OCI-LY3 (cell line): Measurements from ENCODE around the gene DDI2.

Source experiments
- H2AFZ ChIP-seq: fragments of 200-600, 300-600 bp; shearing (Covaris generic); 2 replicates; pipeline ENCODE4 v1.6.0; 2014; ENCODE audit warnings: antibody characterized with exemption, low read depth, low read length
- H3K27ac ChIP-seq: fragments of 200-600, 300-600 bp; sonication (generic); 2 replicates; pipeline ENCODE4 v1.5.1; 2014; ENCODE audit warnings: mild to moderate bottlenecking, low read length, moderate library complexity, mixed read lengths
- H3K27me3 ChIP-seq: fragments of 200-600, 300-600 bp; sonication (generic); 2 replicates; pipeline ENCODE4 v1.6.1; 2014; ENCODE audit warnings: low read depth, low read length, mixed read lengths
- H3K36me3 ChIP-seq: fragments of 200-600, 300-600 bp; sonication (generic); replicated peaks from 2 replicates; pipeline ENCODE3; 2014; ENCODE audit warnings: low read depth, low read length, mixed read lengths
- H3K4me1 ChIP-seq: fragments of 300-600, 200-600 bp; sonication (generic); 2 replicates; pipeline ENCODE4 v1.6.1; 2014; ENCODE audit warnings: low read length, mixed read lengths
- H3K4me2 ChIP-seq: fragments of 200-600, 300-600 bp; sonication (generic); 2 replicates; pipeline ENCODE4 v1.6.1; 2014; ENCODE audit warnings: low read length, mixed read lengths
- H3K4me3 ChIP-seq: fragments of 300-600, 200-600 bp; sonication (generic); 2 replicates; pipeline ENCODE4 v1.5.1; 2014; ENCODE audit warnings: antibody characterized with exemption, mild to moderate bottlenecking, low read length, moderate library complexity
- H3K79me2 ChIP-seq: fragments of 300-600, 200-600 bp; shearing (Covaris generic); 2 replicates; pipeline ENCODE4 v1.6.1; 2014; ENCODE audit warnings: mild to moderate bottlenecking, low read length, mixed read lengths
- H3K9ac ChIP-seq: fragments of 300-600, 200-600 bp; shearing (Covaris generic); 2 replicates; pipeline ENCODE4 v1.6.0; 2014; ENCODE audit warnings: mild to moderate bottlenecking, low read length, moderate library complexity
- H3K9me3 ChIP-seq: fragments of 200-600, 300-600 bp; shearing (Covaris generic); 2 replicates; pipeline ENCODE4 v1.6.1; 2014; ENCODE audit warnings: low read length, mixed read lengths; ENCODE audit not compliant: insufficient read depth
- H4K20me1 ChIP-seq: fragments of 200-600, 300-600 bp; sonication (generic); 2 replicates; pipeline ENCODE4 v1.6.1; 2016; ENCODE audit warnings: low read length, mixed read lengths; ENCODE audit not compliant: insufficient read depth
- EZH2phosphoT487 ChIP-seq: fragments of 200-600 bp; shearing (Covaris generic); IDR thresholded peaks from 2 replicates; pipeline ENCODE4 v1.6.1; 2018; ENCODE audit warnings: antibody characterized with exemption, mixed run types, low read depth
- TF ChIP-seq, protein P1 (sequence below): fragments of 200-600, 300-600 bp; sonication (generic); IDR thresholded peaks from 2 replicates; pipeline ENCODE4 v1.5.1; 2014; ENCODE audit warnings: antibody characterized with exemption, low read length, low read depth

Gene DDI2

DNA sequence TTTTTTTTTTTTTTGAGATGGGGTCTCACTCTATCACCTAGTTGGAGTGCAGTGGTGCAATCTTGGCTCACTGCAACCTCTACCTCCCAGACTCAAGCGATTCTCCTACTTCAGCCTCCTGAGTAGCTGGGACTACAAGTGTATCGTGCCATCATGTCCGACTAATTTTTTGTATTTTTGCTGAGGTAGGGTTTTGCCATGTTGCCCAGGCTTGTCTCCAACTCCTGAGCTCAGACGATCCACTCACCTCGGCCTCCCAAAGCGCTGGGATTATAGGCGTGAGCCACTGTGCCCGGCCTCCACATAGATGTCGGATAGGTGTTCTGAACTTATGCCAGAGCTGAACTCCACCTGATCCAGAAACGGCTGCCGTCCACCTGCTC is 87.9 kb downstream of the DDI2 start:
- no peaks in the 10 kb centered on the region for H3K9me3 ChIP-seq
- no peak overlapping the region for H3K9ac ChIP-seq
- no peak overlapping the region for H3K4me2 ChIP-seq
- peaks cover 15% of the 10 kb centered on the region for H4K20me1 ChIP-seq
- peaks cover 61% of the 10 kb centered on the region for H3K79me2 ChIP-seq
- TF ChIP-seq, protein P1, sequence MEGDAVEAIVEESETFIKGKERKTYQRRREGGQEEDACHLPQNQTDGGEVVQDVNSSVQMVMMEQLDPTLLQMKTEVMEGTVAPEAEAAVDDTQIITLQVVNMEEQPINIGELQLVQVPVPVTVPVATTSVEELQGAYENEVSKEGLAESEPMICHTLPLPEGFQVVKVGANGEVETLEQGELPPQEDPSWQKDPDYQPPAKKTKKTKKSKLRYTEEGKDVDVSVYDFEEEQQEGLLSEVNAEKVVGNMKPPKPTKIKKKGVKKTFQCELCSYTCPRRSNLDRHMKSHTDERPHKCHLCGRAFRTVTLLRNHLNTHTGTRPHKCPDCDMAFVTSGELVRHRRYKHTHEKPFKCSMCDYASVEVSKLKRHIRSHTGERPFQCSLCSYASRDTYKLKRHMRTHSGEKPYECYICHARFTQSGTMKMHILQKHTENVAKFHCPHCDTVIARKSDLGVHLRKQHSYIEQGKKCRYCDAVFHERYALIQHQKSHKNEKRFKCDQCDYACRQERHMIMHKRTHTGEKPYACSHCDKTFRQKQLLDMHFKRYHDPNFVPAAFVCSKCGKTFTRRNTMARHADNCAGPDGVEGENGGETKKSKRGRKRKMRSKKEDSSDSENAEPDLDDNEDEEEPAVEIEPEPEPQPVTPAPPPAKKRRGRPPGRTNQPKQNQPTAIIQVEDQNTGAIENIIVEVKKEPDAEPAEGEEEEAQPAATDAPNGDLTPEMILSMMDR, result no peak
- TF ChIP-seq EZH2phosphoT487, result no peak
- no peaks in the 10 kb centered on the region for H3K4me1 ChIP-seq
- no peak overlapping the region for H3K4me3 ChIP-seq
- no peak overlapping the region for H2AFZ ChIP-seq
- no peak overlapping the region for H3K27ac ChIP-seq
- H3K27me3 ChIP-seq, result no peaks in the 10 kb centered on the region
- peaks cover 14% of the 10 kb centered on the region for H3K36me3 ChIP-seq

DNA sequence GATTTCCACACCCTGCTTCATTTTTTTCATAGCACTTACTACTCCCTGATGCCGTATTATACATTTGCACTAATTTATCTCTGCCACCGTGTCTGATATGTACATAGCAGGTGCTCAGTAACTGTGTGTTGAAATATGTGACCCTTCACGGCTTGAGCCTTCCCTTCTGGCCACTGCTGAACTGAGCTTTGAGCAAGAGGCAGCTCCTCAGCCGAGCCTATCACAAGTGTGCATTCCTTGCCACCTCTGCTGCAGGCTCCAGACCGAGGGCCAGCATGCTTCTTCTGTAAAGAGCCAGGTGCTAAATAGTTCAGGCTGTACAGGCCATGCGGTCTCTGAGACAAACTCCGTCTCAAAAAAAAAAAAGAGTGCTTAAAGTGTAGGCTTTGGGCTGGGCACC is 89.5 kb downstream of the DDI2 start:
- H3K27me3 ChIP-seq, result no peaks in the 10 kb centered on the region
- no peak for TF ChIP-seq EZH2phosphoT487
- TF ChIP-seq, protein P1, result no peak
- no peak overlapping the region for H3K4me3 ChIP-seq
- no peaks in the 10 kb centered on the region for H3K9me3 ChIP-seq
- peaks cover 57% of the 10 kb centered on the region for H3K79me2 ChIP-seq
- H2AFZ ChIP-seq, result no peak overlapping the region
- H3K27ac ChIP-seq, result no peak overlapping the region
- H3K4me1 ChIP-seq, result no peaks in the 10 kb centered on the region
- no peak overlapping the region for H3K9ac ChIP-seq
- no peak overlapping the region for H3K4me2 ChIP-seq
- peaks cover 14% of the 10 kb centered on the region for H3K36me3 ChIP-seq
- H4K20me1 ChIP-seq, result peaks cover 11% of the 10 kb centered on the region; the same call in 1 of the 2 replicates

DNA sequence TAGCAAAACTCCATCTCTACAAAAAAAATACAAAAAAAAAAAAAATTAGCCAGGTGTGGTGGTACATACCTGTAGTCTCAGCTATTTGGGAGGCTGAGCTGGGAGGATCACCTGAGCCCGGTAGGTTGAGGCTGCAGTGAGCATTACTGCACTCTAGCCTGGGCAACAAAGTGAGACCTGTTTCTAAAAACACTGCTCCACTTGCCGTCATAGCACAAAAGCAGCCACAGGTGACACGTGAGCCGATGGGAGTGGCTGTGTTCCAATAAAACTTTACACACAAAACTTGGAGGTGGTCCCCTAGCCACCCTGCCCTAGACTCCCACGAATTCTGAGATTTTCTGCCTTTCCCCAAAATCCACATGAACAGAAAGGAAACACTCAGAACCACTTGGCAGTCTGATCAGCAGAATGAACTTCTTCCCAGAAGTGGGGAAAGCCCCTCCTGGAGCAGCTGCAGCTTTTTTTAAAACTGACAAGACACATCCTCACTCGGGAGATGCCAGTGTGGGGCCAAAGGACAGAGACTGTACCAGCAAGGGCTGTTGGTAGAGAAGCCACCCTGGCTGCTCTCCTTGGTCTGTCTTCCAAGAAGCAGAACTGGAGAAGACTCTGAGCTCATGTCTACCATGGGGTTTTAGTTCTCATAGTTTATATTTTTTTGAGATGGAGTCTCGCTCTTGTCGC is 90.1 kb downstream of the DDI2 start:
- TF ChIP-seq, protein P1, result no peak
- no peak for TF ChIP-seq EZH2phosphoT487
- no peak overlapping the region for H3K9ac ChIP-seq
- peaks cover 16% of the 10 kb centered on the region; the same call in 1 of the 2 replicates for H4K20me1 ChIP-seq
- H3K4me3 ChIP-seq, result no peak overlapping the region
- H3K79me2 ChIP-seq, result peaks cover 55% of the 10 kb centered on the region
- no peaks in the 10 kb centered on the region for H3K4me1 ChIP-seq
- no peak overlapping the region for H3K27ac ChIP-seq
- peaks cover 14% of the 10 kb centered on the region for H3K36me3 ChIP-seq
- H2AFZ ChIP-seq, result no peak overlapping the region
- H3K27me3 ChIP-seq, result no peaks in the 10 kb centered on the region
- H3K4me2 ChIP-seq, result no peak overlapping the region
- no peaks in the 10 kb centered on the region for H3K9me3 ChIP-seq

DNA sequence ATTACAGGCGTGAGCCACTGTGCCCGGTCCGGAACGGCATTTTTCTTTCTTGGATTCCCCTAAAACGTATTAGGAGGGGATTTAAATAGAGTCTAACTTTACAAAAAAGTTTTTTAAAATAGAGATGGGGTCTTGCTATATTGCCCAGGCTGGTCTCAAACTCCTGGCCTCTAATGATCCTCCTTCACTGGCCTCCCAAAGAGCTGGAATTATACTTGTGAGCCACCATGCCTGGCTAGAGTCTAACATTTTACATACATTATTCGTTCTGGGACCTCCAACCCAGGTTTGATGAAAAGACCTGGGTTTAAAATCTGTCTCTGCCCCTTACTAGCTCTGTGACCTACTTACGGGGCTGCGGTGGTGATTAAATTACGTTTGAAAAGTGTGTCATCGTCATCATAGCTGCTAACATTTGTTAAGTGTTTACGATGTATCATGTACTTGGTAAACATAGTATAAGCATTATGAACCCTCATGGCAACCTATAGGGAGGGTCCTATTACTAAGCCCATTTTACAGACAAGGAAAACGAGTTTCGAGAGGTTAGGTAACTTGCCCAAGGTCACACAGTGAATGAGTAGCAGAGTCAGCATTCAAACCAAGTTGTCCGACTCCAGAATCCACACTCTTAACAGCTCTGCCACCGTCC is 91.4 kb downstream of the DDI2 start:
- no peak overlapping the region for H3K9ac ChIP-seq
- H3K27ac ChIP-seq, result no peak overlapping the region
- H3K4me2 ChIP-seq, result no peak overlapping the region
- no peaks in the 10 kb centered on the region for H3K4me1 ChIP-seq
- no peaks in the 10 kb centered on the region for H3K27me3 ChIP-seq
- no peak overlapping the region for H2AFZ ChIP-seq
- H3K79me2 ChIP-seq, result peaks cover 46% of the 10 kb centered on the region
- no peak for TF ChIP-seq EZH2phosphoT487
- TF ChIP-seq, protein P1, result no peak
- H3K9me3 ChIP-seq, result no peaks in the 10 kb centered on the region
- peaks cover 17% of the 10 kb centered on the region; the same call in 1 of the 2 replicates for H4K20me1 ChIP-seq
- peaks cover 14% of the 10 kb centered on the region for H3K36me3 ChIP-seq
- H3K4me3 ChIP-seq, result no peak overlapping the region
